RWPE1 (cell line): ENCODE measurements around the gene VPS45.

ENCODE experiments used
- CTCF ChIA-PET: fragments of 350-600 bp; sonication (Branson Sonifier 250); formaldehyde crosslinking; extraction: SDS; loops from one replicate; lab custom pipeline; 2021; lab: Yijun Ruan, JAX
- POLR2A ChIA-PET: fragments of 400-600 bp; formaldehyde crosslinking; extraction: SDS; loops from one replicate; lab custom pipeline; 2020; ENCODE audit warnings: antibody characterized with exemption; ENCODE audit not compliant: low non-redundant PET; lab: Yijun Ruan, JAX
- DNase-seq: peaks from one replicate; pipeline ENCODE4 v3.0.0; 2012; ENCODE audit warnings: low spot score
- H3K27ac ChIP-seq: fragments of 450-650 bp; 2 replicates; pipeline ENCODE4 v1.5.1; 2017
- CTCF ChIP-seq: fragments of 450-650 bp; conservative IDR thresholded peaks from 2 replicates; pipeline ENCODE4 v1.5.1; 2017; ENCODE audit warnings: low read depth, mild to moderate bottlenecking

VPS45 gene

GRCh38 chr1:150109586-150109985 lies 42.0 kb downstream of the VPS45 start:
- H3K27ac ChIP-seq: no peak overlapping the region
- ChIA-PET POLR2A (no interaction called here), CTCF (no interaction called here)
- no peak for TF ChIP-seq CTCF
- no peak for DNase-seq

- no peak for TF ChIP-seq CTCF
- ChIA-PET POLR2A (no interaction called here), CTCF (no interaction called here)
- no peak overlapping the region for H3K27ac ChIP-seq
- no peak for DNase-seq
These were observed 42.5 kb downstream of the VPS45 start for GRCh38 chr1:150110116-150110515.

- ChIA-PET CTCF (no interaction called here), POLR2A (no interaction called here)
- DNase-seq: no peak
- TF ChIP-seq CTCF: no peak
- H3K27ac ChIP-seq: no peak overlapping the region
These were observed 44.1 kb downstream of the VPS45 start for GRCh38 chr1:150111670-150112069.

GRCh38 chr1:150115121-150115520 lies 47.5 kb downstream of the VPS45 start:
- ChIA-PET POLR2A (no interaction called here), CTCF (no interaction called here)
- no peak for DNase-seq
- no peak overlapping the region for H3K27ac ChIP-seq
- no peak for TF ChIP-seq CTCF

GRCh38 chr1:150118716-150119115 lies 51.1 kb downstream of the VPS45 start:
- CTCF ChIA-PET: no interaction called here
- no peak overlapping the region for H3K27ac ChIP-seq
- POLR2A ChIA-PET: no interaction called here
- TF ChIP-seq CTCF: no peak
- DNase-seq: no peak

GRCh38 chr1:150121236-150121862 lies 53.8 kb downstream of the VPS45 start:
- ChIA-PET CTCF (no interaction called here), POLR2A (no interaction called here)
- H3K27ac ChIP-seq: no peak overlapping the region
- TF ChIP-seq CTCF: no peak
- DNase-seq: peak; percentile 12
